ENCODE data around the gene GATA5.

- TF ChIP-seq CTCF (conservative IDR thresholded peaks at IDR 0.05; ENCODE audit: low read depth, low read length) (no peak), EZH2 (IDR thresholded peaks at IDR 0.05; ENCODE audit: low read length, unreplicated experiment) (no peak)
Measured at GRCh38 chr20:62459488-62459887, 16.3 kb downstream of the GATA5 start.
